SK-N-SH (cell line): Measurements from ENCODE around the gene TSC22D1. TPM values are rescaled to one million over a fixed set of nuclear protein-coding genes. Genes with fewer than 3 reads are reported as not detected.

Experiments used
- CTCF ChIA-PET: fragments of 300-600, 350-600 bp; formaldehyde crosslinking; extraction: SDS; loops from one replicate; lab custom pipeline; 2021; lab: Yijun Ruan, JAX
- POLR2A ChIA-PET: fragments of 350-600 bp; sonication (Branson Sonifier 250); formaldehyde crosslinking; extraction: SDS; loops from one replicate; lab custom pipeline; 2020; ENCODE audit warnings: antibody characterized with exemption, inconsistent platforms; lab: Yijun Ruan, JAX
- DNase-seq: peaks from one replicate; pipeline ENCODE4 v3.0.0; 2012
- H2AFZ ChIP-seq: fragments of 200-600 bp; sonication (generic); 2 replicates; pipeline ENCODE4 v1.8.1; 2016; ENCODE audit warnings: antibody characterized with exemption, mild to moderate bottlenecking, low read depth
- H3F3A ChIP-seq: fragments of 200-600 bp; sonication (generic); replicated peaks from 2 replicates; pipeline ENCODE3; 2016; ENCODE audit warnings: antibody characterized with exemption, mild to moderate bottlenecking; ENCODE audit not compliant: insufficient read depth
- H3K27ac ChIP-seq, 2 experiments: fragments of 200-500 bp in 1 of 2; fragments of 200-600 bp in 1 of 2; sonication (Bioruptor generic) in 1 of 2; sonication (generic), shearing (Covaris generic) in 1 of 2; 2 replicates each; pipeline versions ENCODE4 v1.5.1 to v1.6.1; 2014 to 2016; ENCODE audit warnings: low read depth in 2 of 2, inconsistent platforms in 1 of 2, low read length in 1 of 2, mild to moderate bottlenecking in 1 of 2, mixed read lengths in 1 of 2
- H3K27me3 ChIP-seq: fragments of 200-600 bp; sonication (generic), shearing (Covaris generic); 2 replicates; pipeline ENCODE4 v1.6.1; 2016; ENCODE audit warnings: mixed run types; ENCODE audit not compliant: insufficient read depth
- H3K36me3 ChIP-seq, 2 experiments: fragments of 200-500 bp in 1 of 2; fragments of 200-600 bp in 1 of 2; sonication (Bioruptor generic) in 1 of 2; sonication (generic) in 1 of 2; replicated peaks in 1 of 2; 2 replicates each; pipeline versions ENCODE3 to v1.5.1; 2014 to 2016; ENCODE audit warnings: low read length in 1 of 2, mild to moderate bottlenecking in 1 of 2; ENCODE audit not compliant: insufficient read depth in 2 of 2, control insufficient read depth in 1 of 2
- H3K4me1 ChIP-seq, 2 experiments: fragments of 200-500 bp in 1 of 2; fragments of 200-600 bp in 1 of 2; sonication (Bioruptor generic) in 1 of 2; sonication (generic), shearing (Covaris generic) in 1 of 2; 2 replicates each; pipeline versions ENCODE4 v1.5.1 to v1.6.1; 2014 to 2016; ENCODE audit warnings: low read depth in 1 of 2, low read length in 1 of 2, mixed run types in 1 of 2; ENCODE audit not compliant: insufficient read depth in 2 of 2, control insufficient read depth in 1 of 2
- H3K4me2 ChIP-seq: fragments of 200-600 bp; sonication (generic), shearing (Covaris generic); 2 replicates; pipeline ENCODE4 v1.6.1; 2017; ENCODE audit warnings: mixed run types
- H3K4me3 ChIP-seq, 2 experiments: fragments of 200-500 bp in 1 of 2; fragments of 200-600 bp in 1 of 2; sonication (Bioruptor generic) in 1 of 2; sonication (generic), shearing (Covaris generic) in 1 of 2; 2 replicates each; pipeline versions ENCODE4 v1.5.1 to v1.8.1; 2014 to 2016; ENCODE audit warnings: low read depth in 2 of 2, inconsistent platforms in 1 of 2, low read length in 1 of 2, mild to moderate bottlenecking in 1 of 2, mixed read lengths in 1 of 2, moderate library complexity in 1 of 2
- H3K79me2 ChIP-seq: fragments of 200-600 bp; sonication (generic); 2 replicates; pipeline ENCODE4 v1.8.1; 2017; ENCODE audit warnings: mild to moderate bottlenecking; ENCODE audit not compliant: insufficient read depth
- H3K9ac ChIP-seq: fragments of 200-600 bp; sonication (generic); 2 replicates; pipeline ENCODE4 v1.6.1; 2017; ENCODE audit warnings: mixed run types
- H3K9me2 ChIP-seq: fragments of 200-600 bp; sonication (generic); 2 replicates; pipeline ENCODE4 v1.6.1; 2017; ENCODE audit warnings: mixed run types
- H3K9me3 ChIP-seq: fragments of 200-600 bp; sonication (generic); 2 replicates; pipeline ENCODE4 v1.6.1; 2017; ENCODE audit warnings: mixed run types, mild to moderate bottlenecking, moderate library complexity
- H4K20me1 ChIP-seq: fragments of 200-600 bp; sonication (generic); 2 replicates; pipeline ENCODE4 v1.6.1; 2017; ENCODE audit warnings: mild to moderate bottlenecking, mixed run types; ENCODE audit not compliant: insufficient read depth
- CHD2 ChIP-seq: fragments of 150-350 bp; IDR thresholded peaks from 2 replicates; pipeline ENCODE4 v1.6.1; 2018; ENCODE audit warnings: low read length; ENCODE audit not compliant: partially characterized antibody
- EP300 ChIP-seq, 2 experiments: IDR thresholded peaks; 2 replicates each; pipeline versions ENCODE4 v1.4.0 to v1.6.1; 2012; ENCODE audit warnings: borderline replicate concordance in 1 of 2, low read depth in 1 of 2, low read length in 1 of 2
- FOSL2 ChIP-seq: IDR thresholded peaks from 2 replicates; pipeline ENCODE4 v1.4.0; 2012; ENCODE audit warnings: low read depth, mild to moderate bottlenecking, moderate library complexity, borderline replicate concordance
- FOXM1 ChIP-seq: IDR thresholded peaks from 2 replicates; pipeline ENCODE4 v1.4.0; 2012; ENCODE audit warnings: low read depth, mild to moderate bottlenecking
- IRF3 ChIP-seq: fragments of 150-350 bp; IDR thresholded peaks from 2 replicates; pipeline ENCODE4 v1.6.1; 2016; ENCODE audit warnings: mild to moderate bottlenecking, low read depth, low read length
- JUND ChIP-seq: IDR thresholded peaks from 2 replicates; pipeline ENCODE4 v1.4.0; 2012
- MXI1 ChIP-seq: IDR thresholded peaks from 2 replicates; pipeline ENCODE4 v1.6.1; 2012; ENCODE audit warnings: mild to moderate bottlenecking, low read depth, low read length, improper control_type of control experiment
- NFIC ChIP-seq: IDR thresholded peaks from 2 replicates; pipeline ENCODE4 v1.4.0; 2012; ENCODE audit warnings: borderline replicate concordance
- NRF1 ChIP-seq: IDR thresholded peaks from 2 replicates; pipeline ENCODE4 v1.6.1; 2012; ENCODE audit warnings: low read depth, mild to moderate bottlenecking, low read length
- POLR2AphosphoS5 ChIP-seq: IDR thresholded peaks from 2 replicates; pipeline ENCODE4 v1.6.1; 2012; ENCODE audit warnings: low read depth, low read length
- REST ChIP-seq: IDR thresholded peaks from 2 replicates; pipeline ENCODE4 v1.6.1; 2012; ENCODE audit warnings: mild to moderate bottlenecking, low read depth, low read length, moderate library complexity
- RFX5 ChIP-seq: IDR thresholded peaks from 2 replicates; pipeline ENCODE4 v1.6.1; 2012; ENCODE audit warnings: mild to moderate bottlenecking, improper control_type of control experiment, low read length
- SIN3A ChIP-seq: IDR thresholded peaks from 2 replicates; pipeline ENCODE4 v1.6.1; 2012; ENCODE audit warnings: low read depth, mild to moderate bottlenecking, low read length, moderate library complexity, borderline replicate concordance
- TEAD4 ChIP-seq: IDR thresholded peaks from 2 replicates; pipeline ENCODE4 v1.4.0; 2012; ENCODE audit warnings: mild to moderate bottlenecking, borderline replicate concordance; ENCODE audit not compliant: insufficient read depth
- USF1 ChIP-seq: IDR thresholded peaks from 2 replicates; pipeline ENCODE4 v1.4.0; 2012; ENCODE audit warnings: low read depth, borderline replicate concordance
- ZBTB33 ChIP-seq: IDR thresholded peaks from 2 replicates; pipeline ENCODE4 v1.4.0; 2012; ENCODE audit warnings: low read depth, borderline replicate concordance
- WGBS: methylation state at CpG from one replicate; pipeline ENCODE4 v1.1.6; 2017; ENCODE audit warnings: low lambda C conversion rate; 5-methylcytosine and 5-hydroxymethylcytosine counted together
- polyA plus RNA-seq, 3 experiments: library from polyadenylated mRNA; depleted of rRNA; stranded (reverse); fragments of >200 nt; gene quantifications; 2 replicates each; pipeline ENCODE4 v1.2.3, GENCODE V29; 2012
- TF ChIP-seq, protein P1 (sequence below): IDR thresholded peaks from 2 replicates; pipeline ENCODE4 v1.4.0; 2012; ENCODE audit warnings: low read depth
- TF ChIP-seq, protein P2 (sequence below): fragments of 200-600 bp; sonication (generic); IDR thresholded peaks from 2 replicates; pipeline ENCODE4 v1.6.1; 2017; ENCODE audit warnings: antibody characterized with exemption, mild to moderate bottlenecking, moderate library complexity

TSC22D1 gene
- polyA plus RNA-seq, 1 of the 3 experiments (the other 2 are of a cell fraction) = 137 TPM

DNA sequence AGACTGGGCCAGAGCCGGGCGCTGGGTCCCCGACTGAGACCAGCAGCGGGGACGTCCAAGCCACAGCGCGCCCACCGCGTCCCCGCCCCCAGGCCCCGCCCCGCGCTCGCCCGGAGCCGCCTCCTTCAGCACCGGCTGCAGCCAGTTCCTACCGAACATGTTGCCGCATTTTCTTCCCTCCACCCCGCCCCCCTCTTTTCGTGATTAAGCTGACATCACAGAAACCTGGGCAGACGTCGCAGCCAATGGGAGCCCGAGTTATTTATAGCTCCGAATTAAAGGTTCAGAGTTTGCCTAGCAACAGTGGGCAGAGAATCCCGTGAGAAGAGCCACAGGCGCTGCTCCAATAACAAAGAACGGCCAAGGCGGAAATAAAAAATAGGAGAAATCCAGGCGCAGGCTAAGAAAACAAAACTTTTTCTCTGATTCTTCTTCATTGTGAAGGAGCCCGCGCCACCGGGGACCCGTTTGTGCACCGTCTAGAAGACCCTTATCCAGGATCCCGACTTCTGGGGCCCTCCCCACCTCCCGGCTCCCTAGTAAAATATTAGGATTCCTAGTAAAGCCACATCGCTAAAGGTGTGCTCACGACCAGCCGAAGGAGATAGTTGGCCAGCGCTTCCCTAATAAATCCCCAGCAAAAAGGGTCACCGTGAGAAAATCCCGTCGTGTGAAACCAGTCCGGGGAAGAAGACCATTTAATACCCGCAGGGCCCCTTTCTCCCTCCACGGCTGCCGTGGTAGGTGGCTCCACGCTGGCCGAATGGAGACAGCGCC is 140.8 kb downstream of the TSC22D1 start (continued):
- no peak for TF ChIP-seq REST
- TF ChIP-seq FOXM1 = no peak; the same call in 1 of the 2 replicates
- TF ChIP-seq RFX5 = peak; percentile 99
- no peak for TF ChIP-seq NFIC
- TF ChIP-seq SIN3A = 0 out of 2 replicates have a peak, but pooled peaks have one; percentile 33
- no peak for TF ChIP-seq USF1
- TF ChIP-seq, protein P1, sequence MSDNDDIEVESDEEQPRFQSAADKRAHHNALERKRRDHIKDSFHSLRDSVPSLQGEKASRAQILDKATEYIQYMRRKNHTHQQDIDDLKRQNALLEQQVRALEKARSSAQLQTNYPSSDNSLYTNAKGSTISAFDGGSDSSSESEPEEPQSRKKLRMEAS = peak; percentile 76
- TF ChIP-seq TEAD4 = no peak

DNA sequence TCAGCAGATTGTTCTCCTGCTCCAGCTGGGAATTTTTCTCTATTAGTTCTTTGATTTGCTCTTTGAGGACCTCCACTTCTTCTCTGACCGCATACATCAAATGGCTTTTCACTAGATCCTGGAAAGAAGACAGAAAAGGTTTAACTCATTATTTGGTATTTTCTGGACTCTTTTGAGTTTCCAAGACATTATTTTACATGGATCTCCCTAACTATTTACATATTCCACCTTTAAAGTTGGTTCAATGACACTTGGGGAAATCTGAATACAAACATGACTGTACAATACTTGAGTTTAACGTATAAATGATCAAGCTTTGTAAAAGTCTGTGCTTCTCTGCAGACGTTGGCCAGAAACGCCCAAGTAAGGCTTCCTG is 141.4 kb downstream of the TSC22D1 start:
- peak overlapping the region; percentile 98; the same call in 1 of the 2 replicates for H3K9ac ChIP-seq
- H4K20me1 ChIP-seq = peaks cover 17% of the 10 kb centered on the region; the same call in 1 of the 2 replicates
- H3K9me3 ChIP-seq = no peaks in the 10 kb centered on the region
- H2AFZ ChIP-seq = no peak overlapping the region
- no peaks in the 10 kb centered on the region for H3K27me3 ChIP-seq
- peaks cover 26 to 37% of the 10 kb centered on the region in 2 experiments for H3K36me3 ChIP-seq
- peaks cover 11 to 28% of the 10 kb centered on the region in 2 experiments; a peak in 3 of 4 replicates for H3K4me1 ChIP-seq
- DNase-seq = no peak
- CTCF ChIA-PET = interaction anchor here (1.0 to 1.3 kb wide), 3 partner anchors 12 to 529 kb away, joined by 3 to 6 read pairs (median 4); no protein-coding TSS in a partner anchor
- peak overlapping the region; percentile 59 to 83 for H3K4me3 ChIP-seq
- 20% methylated on average over 4 of the region's 4 CpGs for WGBS
- H3F3A ChIP-seq = peaks cover 48% of the 10 kb centered on the region
- no peaks in the 10 kb centered on the region for H3K9me2 ChIP-seq
- peaks cover 41% of the 10 kb centered on the region for H3K79me2 ChIP-seq
- H3K4me2 ChIP-seq = peak overlapping the region; percentile 79
- POLR2A ChIA-PET = interaction anchor here (0.9 to 4.9 kb wide), 7 partner anchors 27 to 513 kb away, joined by 3 to 59 read pairs (median 16); partner anchors contain the start of gene SERP2
- peak overlapping the region; percentile 81 to 94 for H3K27ac ChIP-seq
- TF ChIP-seq, protein P2, sequence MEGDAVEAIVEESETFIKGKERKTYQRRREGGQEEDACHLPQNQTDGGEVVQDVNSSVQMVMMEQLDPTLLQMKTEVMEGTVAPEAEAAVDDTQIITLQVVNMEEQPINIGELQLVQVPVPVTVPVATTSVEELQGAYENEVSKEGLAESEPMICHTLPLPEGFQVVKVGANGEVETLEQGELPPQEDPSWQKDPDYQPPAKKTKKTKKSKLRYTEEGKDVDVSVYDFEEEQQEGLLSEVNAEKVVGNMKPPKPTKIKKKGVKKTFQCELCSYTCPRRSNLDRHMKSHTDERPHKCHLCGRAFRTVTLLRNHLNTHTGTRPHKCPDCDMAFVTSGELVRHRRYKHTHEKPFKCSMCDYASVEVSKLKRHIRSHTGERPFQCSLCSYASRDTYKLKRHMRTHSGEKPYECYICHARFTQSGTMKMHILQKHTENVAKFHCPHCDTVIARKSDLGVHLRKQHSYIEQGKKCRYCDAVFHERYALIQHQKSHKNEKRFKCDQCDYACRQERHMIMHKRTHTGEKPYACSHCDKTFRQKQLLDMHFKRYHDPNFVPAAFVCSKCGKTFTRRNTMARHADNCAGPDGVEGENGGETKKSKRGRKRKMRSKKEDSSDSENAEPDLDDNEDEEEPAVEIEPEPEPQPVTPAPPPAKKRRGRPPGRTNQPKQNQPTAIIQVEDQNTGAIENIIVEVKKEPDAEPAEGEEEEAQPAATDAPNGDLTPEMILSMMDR = no peak
- TF ChIP-seq JUND (no peak), IRF3 (no peak), EP300 (IDR thresholded peaks at IDR 0.05; ENCODE audit: borderline replicate concordance in 1 of 2, low read depth in 1 of 2, low read length in 1 of 2) (no peak), ZBTB33 (no peak), USF1 (no peak), CHD2 (no peak), MXI1 (no peak), FOSL2 (no peak), NFIC (no peak), POLR2AphosphoS5 (no peak), SIN3A (no peak), NRF1 (no peak)
